Stimulated activated CD8-positive, alpha-beta memory T cell treated with anti-CD3 and anti-CD28 coated beads, Interleukin-12 subunit alpha, Interleukin-12 subunit beta, amount 100 ng/mL, for 24 hours (primary cell): ENCODE data around the gene CPNE9.

Source experiments
- DNase-seq: peaks from one replicate; pipeline ENCODE4 v3.0.0-alpha.2; 2020; ENCODE audit errors: extremely low read depth

The CPNE9 gene

DNA sequence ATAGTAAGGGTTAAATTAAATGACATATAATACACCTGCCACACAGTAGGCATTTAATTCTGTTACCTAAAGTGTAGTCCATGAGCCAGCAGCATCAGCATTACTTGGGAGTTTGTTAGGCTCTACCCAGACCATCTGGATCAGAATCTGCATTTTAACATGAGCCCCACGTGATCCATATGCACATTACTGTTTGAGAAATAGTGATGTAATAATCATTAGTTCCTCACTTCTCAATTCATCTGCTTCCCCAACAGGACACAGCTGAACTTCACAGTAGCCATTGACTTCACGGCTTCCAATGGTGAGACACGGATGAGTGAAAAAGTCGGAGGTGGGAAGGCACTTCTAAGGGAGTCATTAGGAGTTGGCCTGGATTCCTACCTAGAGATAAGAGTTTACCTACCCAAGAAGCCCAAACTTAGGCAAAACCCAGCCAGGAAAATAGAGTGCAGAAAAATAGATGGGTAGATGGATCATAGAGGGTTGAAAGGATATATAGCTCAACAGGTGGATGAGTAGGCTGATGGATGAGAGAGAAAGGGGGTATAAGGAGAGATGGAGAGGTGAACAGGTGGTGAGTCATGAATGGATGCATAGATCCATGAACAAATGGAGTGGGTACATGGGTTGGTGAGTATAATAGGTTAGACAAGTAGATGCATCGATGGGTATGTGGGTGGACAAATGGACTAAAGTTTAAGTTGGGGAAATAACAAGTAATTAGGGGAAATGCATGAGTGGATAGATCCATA lies 13.3 kb downstream of the CPNE9 start:
- DNase-seq = no peak

DNA sequence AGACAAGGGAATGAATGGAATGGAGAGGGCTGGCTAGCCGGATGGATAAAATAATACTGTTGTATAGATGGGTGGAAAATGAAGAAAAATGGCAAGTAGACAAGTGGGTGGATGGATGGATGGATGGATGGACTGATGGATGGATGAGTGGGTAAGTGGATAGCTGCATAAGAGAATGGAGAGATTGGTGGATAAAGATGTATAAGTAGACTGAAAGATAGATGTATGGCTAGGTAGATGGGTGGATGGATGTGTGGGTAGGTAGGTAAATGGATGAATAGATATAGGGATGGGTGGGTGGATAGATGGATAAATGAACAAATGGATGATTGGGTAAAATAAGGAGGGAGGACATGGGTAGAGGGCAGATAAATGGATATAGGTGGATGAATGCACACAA lies 13.9 kb downstream of the CPNE9 start:
- DNase-seq = no peak

DNA sequence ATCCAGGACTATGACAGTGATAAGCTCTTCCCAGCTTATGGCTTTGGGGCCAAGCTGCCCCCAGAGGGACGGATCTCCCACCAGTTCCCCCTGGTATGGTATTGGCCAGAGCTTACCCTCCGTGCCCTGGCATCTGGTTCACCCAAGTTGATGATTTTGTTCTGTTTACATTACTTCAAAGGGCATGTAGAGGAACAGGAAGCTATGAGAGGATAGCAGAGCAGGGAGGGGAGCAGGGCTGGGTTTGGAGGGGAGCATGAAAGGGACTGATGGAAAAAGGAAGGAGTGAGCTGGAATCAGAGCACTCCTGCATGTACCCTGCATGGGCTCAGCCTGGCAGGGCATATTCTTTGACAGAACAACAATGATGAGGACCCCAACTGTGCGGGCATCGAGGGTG lies 14.5 kb downstream of the CPNE9 start:
- DNase-seq = no peak

DNA sequence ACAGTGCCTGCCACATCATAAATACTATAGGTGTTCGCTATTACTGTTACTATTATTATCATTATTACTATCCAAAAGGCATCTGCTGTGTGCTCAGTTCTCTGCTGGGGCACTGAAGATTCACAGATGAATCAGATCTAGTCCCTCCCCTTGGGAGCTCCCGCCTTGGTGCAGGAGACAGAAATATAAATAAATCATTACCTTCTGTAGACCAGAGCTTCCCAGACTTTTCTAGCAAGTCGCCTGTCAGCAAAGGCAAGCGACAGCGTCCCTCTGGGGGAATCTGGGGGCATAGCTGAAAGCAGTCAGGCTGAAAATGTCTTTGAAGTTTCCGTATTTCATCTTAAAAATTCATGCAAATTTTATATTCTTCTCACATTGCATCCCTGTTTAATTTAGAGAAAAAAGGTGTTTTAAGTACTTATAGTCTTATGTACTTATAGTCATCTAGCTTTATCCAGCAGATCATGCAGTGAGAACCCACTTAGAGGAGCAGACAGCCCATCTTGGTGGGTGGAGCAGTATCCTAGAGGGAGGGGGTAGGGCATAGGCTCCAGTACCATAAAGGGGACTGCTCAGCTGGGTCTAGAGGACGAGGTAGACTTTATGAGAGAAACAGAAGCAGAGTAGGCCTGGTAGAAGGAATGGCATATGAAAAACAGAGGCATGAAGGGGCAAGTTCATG lies 17.5 kb downstream of the CPNE9 start:
- DNase-seq = no peak

DNA sequence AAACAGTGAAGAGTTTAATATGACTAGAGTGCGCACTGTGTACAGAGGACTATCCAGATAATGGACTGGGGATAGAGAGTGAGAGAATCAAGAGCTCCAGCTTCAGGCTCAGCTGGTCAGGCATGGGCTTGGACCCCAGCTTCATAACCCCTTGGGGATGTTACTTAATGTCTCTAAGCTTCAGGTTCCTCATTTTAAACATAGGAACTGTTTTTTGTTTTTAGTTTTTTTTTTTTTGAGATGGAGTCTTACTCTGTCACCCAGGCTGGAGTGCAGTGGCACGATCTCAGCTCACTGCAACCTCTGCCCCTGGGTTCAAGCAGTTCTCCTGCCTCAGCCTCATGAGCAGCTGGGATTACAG lies 18.0 kb downstream of the CPNE9 start:
- DNase-seq = no peak

DNA sequence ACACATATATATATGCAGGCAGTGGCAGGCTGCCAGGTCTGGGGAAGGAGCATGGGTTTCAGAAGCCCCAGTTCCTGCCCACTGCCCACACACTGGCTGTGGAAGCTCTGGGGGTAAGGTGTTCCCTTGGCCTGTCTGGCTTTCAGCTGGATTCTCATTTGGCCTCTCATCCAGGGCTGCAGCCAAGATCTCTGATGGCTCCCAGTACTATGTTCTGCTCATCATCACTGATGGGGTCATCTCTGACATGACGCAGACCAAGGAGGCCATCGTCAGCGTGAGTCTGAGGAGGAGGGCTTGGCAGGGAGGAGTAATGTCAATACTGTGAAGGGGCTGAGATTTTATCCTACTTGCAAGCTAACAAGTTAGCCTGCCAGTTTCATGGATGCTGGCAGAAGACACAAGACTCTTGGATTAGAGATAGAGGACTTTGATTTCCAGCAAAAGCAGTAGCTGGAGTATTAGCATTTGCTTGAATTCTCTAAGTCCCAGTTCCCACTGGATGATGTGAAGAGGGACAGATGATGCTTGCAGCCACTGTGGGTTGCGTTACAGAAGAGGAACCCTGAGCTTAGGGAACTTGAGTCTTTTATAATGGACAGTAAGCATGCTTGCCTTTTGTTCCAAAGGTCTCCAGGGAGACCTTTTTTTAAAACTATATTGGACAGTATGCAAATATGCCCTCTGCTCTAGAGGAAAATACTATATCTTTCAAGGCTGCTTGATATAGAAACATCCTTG lies 22.3 kb downstream of the CPNE9 start:
- no peak for DNase-seq

DNA sequence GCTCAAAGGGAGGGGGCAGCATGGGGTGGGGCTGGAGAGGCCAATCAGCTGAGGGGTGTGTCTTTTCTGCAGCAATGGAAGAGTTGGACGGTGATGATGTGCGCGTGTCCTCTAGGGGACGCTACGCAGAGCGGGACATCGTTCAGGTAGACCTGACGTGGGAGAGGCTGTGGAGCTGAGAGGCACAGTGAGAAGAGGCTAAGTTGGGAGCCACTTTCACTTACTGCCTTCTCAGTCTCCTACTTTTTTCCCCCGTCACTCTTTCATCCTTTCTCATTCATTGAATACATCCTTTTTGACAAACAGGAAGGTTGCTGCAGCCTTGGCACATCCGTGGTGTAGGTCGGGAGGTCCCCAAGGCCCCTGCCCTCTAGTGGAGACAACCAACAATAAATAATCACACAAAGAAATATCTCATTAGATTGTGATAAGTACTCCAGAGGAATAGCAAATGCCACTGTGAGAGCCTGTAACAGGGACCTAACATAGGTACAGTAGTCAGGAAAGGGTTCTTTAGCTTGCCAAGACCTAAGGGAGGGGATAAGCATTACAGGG lies 23.5 kb downstream of the CPNE9 start:
- no peak for DNase-seq

DNA sequence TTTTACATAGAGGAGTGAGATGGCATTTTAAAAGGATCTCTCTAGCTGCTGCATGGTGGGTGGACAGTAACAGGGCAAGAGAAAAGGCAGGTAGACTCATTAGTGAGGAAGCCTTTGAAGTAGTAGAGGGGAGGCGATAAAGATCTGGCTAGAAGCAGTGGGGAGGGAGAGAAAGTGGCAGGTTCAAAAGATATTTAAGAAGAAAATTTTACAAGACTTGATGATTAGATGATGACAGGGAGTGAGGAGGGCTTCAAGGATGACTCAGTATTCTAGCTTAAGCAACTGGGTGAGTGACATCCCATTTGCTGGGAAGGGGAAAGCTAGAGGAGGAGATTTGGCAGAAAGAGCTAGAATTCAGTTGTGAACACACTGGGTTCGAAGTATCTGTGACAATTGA lies 24.1 kb downstream of the CPNE9 start:
- DNase-seq = no peak

DNA sequence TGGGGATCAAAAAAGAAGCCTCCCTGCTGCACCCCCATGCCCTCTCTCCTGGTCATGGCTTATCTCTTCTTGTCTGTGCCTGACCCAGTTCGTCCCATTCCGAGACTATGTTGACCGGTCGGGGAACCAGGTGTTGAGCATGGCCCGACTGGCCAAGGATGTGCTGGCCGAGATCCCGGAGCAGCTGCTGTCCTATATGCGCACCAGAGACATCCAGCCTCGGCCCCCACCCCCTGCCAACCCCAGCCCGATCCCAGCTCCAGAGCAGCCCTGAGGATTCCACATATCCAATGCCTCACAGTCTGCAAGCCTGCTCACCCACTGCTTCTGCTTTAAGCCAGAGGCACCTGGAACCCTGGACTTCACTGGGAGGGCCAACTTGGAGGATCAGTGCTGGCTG lies 25.8 kb downstream of the CPNE9 start:
- no peak for DNase-seq

DNA sequence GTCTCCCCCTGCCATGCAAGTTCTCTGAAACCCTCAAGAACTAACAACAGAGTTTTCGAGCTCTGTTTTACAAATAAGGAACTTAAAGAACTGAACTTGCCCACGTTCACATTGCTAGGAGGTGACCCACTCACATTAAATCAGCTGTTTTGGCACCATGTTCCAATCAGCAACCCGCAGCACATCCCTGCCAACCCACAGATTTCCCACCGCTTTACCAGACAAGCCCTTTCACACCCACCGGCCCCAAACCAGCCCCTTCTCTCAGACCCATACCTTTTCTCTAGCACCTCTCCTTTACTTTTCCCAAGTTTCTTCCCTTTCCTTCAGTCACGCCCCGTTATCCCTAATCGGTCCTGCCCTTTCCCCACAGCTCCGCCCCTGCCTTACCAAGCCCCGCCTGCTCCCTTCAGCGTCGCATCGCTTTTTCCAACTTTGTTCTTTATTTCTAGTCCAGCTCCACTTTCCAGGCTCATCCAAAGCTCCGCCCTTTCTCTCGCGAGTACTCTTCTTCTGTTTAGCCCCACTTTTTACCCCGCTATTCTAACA lies 27.1 kb downstream of the CPNE9 start:
- no peak for DNase-seq

DNA sequence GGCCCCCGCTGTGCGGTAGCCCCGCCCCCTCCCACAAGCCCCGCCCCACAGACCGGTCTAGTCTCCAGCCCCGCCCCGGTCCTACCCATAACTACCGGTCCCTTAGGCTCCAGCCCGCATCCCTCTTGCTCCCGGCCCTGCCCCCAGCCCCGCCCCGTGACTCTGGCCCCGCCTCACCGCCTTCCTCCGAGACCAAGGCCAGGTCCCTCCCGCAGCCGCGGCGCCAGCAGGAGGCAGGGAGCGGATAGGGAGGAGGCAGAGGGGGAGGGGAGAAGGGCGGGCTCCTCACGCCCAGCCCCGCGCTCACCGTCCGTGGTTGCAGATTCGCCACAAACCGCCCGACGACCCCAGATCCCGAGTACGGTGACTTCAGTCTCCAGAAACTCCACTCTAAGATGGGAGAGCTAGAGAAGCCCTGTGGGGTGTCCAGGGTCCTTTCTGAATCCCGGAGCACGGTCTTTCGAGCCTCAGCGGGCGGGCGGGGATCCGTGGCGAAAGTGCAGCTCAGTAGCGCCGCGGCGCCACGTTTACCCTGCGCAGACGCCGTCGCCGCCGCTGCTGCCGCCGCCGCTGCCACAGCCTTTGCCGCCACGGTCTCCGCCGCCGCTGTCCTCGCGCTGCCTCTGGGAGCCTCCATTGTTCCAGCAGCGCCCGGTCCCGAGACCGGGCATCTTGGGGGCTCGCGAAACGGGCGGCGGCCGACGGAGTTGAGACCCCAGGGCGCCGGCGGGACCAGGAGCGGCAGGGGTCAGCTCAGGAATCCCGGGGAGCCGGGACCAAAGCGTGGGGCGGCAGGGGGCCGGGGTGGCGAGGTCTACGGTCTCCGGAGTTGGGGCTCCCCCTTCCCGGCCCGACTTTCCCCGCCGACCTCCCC lies 27.8 kb downstream of the CPNE9 start, which contains the start of gene BRPF1:
BRPF1 (plus strand) TSS at position 530 of the 874 bp plus-strand sequence. CDS start 2,406 bp downstream, outside the sequence.
- DNase-seq = peak; percentile 98

DNA sequence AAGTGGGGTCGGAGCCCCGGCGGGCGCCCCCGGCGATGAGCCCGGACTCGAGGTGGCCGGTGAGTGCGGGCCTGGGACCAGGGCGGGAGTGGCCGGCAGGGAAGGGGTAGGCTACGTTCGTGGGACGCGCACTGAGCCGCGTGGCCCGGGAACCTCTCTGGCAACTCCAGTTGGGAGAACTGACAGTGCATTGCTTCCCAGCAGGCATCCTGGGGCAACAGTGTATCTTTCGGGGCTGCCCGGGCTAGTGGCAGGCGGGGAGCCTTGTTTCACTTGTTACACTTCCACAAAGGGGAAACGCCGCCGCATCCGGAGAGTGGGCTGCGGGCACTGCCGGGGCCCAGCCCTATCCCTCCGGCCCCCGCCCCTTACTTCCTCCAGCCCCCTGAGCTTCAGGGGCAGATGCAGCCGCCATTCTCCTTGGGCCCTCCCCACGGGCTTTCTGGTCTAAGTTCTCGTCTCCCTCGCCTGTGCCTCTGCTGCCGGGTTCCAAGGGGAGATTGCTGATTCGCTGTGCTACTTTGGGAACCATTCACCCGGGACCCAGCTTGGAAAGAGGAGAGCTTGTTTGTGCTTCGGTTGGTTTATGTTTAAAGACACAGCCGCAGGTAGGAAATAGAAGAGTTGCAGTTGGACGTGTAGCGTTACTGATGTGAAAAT lies 28.6 kb downstream of the CPNE9 start:
- DNase-seq = no peak

DNA sequence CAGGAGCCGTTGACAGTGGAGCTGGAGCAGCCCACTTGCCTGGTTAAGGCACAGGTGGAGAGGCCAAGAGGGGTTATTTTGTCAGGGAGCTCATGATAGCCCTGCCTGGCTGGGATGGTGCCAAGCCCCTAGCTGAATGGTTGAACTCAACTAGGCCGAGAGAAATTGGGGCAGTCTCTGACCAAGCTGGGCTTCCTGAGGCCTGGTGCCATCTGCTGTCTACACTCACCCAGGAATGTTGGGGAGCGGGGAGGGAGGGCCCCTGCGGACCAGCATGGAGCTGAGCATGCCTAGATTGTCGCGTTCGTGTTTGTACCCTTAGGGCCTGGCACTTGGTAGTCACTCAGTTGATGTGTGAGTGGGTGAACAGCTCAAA lies 29.1 kb downstream of the CPNE9 start:
- no peak for DNase-seq

DNA sequence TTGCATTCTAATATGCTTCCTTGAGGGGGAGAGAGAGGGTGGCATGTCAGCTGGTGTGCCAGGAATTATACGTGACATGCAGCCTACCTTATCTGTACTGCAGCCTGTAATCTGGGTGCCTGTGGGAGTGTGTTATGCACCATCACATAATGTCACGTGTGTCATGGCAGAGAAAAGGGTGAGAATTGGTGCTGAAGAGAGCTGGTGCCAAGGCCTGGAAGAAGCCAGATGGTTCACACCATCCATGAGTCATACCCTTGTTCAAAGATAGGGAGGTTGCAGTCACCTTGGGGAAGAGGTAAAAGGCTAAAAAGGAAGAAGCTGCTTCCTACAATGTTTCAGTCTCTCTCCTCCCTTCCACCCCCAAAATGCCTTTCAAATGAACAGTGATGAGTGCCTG lies 33.2 kb downstream of the CPNE9 start:
- no peak for DNase-seq

DNA sequence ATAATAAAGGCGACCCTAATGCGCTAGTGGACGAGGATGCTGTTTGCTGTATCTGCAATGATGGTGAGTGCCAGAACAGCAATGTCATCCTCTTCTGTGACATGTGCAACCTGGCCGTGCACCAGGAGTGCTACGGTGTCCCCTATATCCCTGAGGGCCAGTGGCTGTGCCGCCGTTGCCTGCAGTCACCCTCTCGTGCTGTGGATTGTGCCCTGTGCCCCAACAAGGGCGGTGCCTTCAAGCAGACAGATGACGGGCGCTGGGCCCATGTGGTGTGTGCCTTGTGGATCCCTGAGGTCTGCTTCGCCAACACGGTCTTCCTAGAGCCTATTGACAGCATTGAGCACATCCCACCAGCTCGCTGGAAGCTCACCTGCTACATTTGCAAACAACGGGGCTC lies 35.5 kb downstream of the CPNE9 start:
- no peak for DNase-seq

DNA sequence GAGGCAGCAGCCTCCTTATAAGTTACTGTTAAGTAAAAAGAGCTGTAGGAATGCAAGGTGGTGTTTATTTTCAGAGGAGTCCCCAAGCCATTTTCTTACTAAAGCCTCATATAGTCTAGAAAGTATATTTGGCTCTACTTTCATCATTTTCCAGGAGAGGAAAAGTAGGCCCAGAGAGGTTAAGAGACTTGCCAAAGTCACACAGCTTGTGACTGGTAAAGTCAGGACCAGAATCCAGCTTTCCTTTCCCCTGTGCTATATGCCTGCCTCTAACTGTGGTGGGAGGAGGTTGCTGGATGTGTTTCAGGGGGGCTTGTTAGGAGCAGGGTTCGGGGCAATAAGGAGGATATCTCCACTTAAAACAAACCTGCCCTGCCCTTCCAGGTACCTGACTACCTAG lies 38.9 kb downstream of the CPNE9 start:
- no peak for DNase-seq

DNA sequence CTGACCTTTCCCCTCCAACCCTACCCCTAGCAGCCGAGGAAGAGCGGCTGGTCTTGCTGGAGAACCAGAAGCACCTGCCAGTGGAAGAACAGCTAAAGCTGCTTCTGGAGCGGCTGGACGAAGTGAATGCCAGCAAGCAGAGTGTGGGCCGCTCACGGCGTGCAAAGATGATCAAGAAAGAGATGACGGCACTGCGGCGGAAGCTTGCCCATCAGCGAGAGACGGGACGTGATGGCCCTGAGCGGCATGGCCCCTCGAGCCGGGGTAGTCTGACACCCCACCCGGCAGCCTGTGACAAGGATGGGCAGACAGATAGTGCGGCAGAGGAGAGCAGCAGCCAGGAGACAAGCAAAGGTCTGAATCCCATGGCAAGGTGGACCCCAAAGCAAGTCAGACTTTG lies 39.9 kb downstream of the CPNE9 start:
- DNase-seq = no peak

DNA sequence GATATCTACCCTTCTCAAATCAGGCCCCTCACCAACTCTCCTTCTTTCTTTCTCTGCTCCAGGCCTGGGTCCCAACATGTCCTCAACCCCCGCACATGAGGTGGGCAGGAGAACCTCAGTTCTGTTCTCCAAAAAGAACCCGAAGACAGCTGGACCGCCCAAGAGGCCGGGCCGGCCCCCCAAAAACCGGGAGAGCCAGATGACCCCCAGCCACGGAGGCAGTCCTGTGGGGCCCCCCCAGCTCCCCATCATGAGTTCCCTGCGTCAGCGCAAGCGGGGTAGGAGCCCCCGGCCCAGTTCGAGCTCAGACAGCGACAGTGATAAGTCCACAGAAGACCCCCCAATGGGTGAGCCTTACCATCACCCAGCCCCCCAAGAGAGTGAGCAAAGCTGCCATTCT lies 40.5 kb downstream of the CPNE9 start:
- DNase-seq = no peak

DNA sequence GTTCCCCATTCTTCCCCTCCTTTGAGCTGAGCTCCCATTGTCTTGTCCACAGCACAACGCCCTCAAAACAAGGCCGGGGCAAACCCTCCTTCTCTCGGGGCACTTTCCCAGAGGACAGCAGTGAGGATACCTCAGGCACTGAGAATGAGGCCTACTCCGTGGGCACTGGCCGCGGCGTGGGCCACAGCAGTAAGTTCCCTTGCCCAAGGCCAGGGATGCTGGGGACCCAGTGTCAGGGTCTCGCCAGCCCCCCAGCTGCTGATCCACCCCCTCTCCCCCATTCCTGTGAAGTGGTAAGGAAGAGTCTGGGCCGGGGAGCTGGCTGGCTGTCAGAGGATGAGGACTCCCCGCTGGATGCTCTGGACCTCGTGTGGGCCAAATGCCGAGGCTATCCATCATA lies 41.9 kb downstream of the CPNE9 start:
- no peak for DNase-seq

DNA sequence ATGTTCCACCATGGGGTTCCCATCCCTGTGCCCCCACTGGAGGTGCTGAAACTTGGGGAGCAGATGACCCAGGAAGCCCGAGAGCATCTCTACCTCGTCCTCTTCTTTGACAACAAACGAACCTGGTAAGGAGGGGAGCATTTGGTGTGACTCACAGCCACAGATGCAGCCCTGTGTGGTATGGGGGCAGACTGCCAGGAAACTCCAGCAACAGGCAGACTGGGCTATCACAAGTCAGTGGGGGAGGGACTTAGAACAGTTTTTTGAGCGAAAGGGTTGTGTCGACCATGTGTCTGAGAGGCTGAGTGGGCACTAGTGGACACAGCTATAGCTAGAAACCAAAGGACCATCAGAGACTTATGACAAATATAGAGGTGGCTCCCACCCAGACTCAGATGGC lies 42.7 kb downstream of the CPNE9 start:
- DNase-seq = no peak

DNA sequence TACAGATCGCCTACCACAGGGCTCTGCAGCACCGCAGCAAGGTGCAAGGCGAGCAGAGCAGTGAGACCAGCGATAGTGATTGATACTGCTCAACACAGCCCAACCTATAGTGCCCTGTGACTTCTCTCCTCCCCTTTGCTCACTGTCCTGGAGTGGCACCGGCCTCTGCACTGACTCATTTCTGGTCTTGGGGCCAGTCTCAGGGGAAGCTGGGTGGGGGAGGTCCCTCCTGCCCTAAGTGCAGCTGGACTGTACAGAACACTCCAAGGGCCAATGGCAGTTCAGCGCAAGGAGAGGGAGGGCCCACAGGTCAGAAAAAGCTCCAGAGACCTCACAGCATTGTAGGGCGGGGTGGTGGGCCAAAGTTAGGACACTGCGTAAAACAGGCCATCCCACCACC lies 43.6 kb downstream of the CPNE9 start:
- DNase-seq = no peak
